ENCODE measurements around the gene MLST8. TPM values are rescaled to one million over a fixed set of nuclear protein-coding genes. Genes with fewer than 3 reads are reported as not detected.

Gene MLST8
- total and polyA plus RNA-seq, 8 donors: 16.6 to 62.8 (median 20.7) TPM

DNA sequence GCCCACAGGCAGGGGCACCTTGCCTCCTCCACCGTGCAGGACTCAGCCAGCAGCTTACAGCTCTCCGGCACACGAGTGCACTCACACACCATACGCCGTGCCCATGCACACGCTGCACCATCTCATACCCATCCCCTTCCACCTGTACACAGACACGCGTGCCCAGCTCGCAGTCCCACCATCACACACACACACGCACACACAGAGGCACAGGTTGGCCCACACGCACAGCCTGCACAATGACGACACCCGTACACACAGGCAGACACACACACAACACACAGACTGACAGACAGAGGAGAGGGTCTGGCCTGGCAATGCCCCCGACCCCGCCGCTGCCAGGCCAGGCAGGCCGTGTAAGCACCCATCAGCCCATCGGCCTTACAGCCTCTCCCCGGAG is 20.9 kb upstream of the MLST8 start:
- ATAC-seq (no peak), DNase-seq (no peak), FAIRE-seq (no peak)
- H3K36me3 ChIP-seq: no peaks in the 10 kb centered on the region
- no peaks in the 10 kb centered on the region for H3K9me3 ChIP-seq
- no peak overlapping the region for H3K27ac ChIP-seq
- TF ChIP-seq, protein P1, sequence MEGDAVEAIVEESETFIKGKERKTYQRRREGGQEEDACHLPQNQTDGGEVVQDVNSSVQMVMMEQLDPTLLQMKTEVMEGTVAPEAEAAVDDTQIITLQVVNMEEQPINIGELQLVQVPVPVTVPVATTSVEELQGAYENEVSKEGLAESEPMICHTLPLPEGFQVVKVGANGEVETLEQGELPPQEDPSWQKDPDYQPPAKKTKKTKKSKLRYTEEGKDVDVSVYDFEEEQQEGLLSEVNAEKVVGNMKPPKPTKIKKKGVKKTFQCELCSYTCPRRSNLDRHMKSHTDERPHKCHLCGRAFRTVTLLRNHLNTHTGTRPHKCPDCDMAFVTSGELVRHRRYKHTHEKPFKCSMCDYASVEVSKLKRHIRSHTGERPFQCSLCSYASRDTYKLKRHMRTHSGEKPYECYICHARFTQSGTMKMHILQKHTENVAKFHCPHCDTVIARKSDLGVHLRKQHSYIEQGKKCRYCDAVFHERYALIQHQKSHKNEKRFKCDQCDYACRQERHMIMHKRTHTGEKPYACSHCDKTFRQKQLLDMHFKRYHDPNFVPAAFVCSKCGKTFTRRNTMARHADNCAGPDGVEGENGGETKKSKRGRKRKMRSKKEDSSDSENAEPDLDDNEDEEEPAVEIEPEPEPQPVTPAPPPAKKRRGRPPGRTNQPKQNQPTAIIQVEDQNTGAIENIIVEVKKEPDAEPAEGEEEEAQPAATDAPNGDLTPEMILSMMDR (IDR thresholded peaks at IDR 0.05): no peak
- H3K4me1 ChIP-seq: no peaks in the 10 kb centered on the region
- whole genome bisulfite sequencing, 2 donors: 90 to 92% methylated on average over 19 of the region's 19 CpGs
- no peaks in the 10 kb centered on the region for H3K27me3 ChIP-seq
- intact Hi-C loops (cut with DNase I): no loop called here
- no peak overlapping the region for H3K4me3 ChIP-seq

DNA sequence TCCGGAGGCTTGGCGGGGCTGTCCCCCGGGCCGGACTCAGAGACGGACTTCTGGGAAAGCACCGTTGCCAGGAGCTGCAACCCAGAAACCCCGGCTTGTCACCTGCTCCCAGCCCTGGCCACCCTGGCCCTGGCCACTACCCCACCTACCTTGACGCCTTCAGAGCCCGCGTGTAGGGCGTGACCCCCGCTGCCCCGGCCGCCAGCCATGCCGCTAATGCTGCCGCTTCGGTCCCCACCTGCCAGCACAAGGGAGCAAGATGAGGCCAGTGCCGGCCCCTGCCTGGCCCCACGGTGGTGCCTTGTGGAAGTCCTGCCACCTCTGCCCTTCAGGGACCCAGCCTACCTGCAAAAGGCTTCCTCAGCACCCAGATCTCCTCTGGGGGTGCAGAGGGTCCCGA is 20.3 kb upstream of the MLST8 start:
- TF ChIP-seq, protein P1 (IDR thresholded peaks at IDR 0.05): no peak
- intact Hi-C loops (cut with DNase I): no loop called here
- Histone ChIP-seq H3K36me3 (no peaks in the 10 kb centered on the region), H3K27ac (no peak overlapping the region), H3K27me3 (no peaks in the 10 kb centered on the region), H3K4me3 (no peak overlapping the region), H3K4me1 (no peaks in the 10 kb centered on the region), H3K9me3 (no peaks in the 10 kb centered on the region)
- no peak for FAIRE-seq
- 81 to 84% methylated on average over 16 to 20 of the region's 20 CpGs for WGBS, 2 donors
- ATAC-seq: no peak
- no peak for DNase-seq

DNA sequence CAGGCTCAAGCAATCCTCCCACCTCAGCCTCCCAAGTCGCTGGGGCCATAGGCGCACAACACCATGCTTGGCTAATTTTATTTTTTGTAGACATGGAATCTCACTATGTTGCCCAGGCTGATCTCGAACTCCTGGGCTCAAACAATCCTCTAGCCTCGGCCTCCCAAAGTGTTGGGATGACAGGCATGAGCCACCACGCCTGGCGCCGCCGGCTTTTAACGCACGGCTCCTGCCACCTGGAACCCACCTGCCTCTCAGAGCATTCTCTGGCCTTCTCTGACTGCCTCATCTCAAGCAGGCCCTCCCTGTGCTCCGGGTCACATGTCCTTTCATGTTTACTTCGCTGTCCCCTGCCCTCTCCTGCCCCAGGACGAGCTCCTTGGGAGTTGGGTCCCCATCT is 19.2 kb upstream of the MLST8 start:
- H3K9me3 ChIP-seq: no peaks in the 10 kb centered on the region
- TF ChIP-seq, protein P1 (IDR thresholded peaks at IDR 0.05): no peak
- intact Hi-C loops (cut with DNase I): no loop called here
- H3K27me3 ChIP-seq: no peaks in the 10 kb centered on the region
- 89 to 92% methylated on average over 13 of the region's 13 CpGs for WGBS, 2 donors
- ATAC-seq (no peak), FAIRE-seq (no peak), DNase-seq (no peak)
- H3K4me1 ChIP-seq: no peaks in the 10 kb centered on the region
- H3K4me3 ChIP-seq: no peak overlapping the region
- H3K36me3 ChIP-seq: no peaks in the 10 kb centered on the region
- no peak overlapping the region for H3K27ac ChIP-seq

DNA sequence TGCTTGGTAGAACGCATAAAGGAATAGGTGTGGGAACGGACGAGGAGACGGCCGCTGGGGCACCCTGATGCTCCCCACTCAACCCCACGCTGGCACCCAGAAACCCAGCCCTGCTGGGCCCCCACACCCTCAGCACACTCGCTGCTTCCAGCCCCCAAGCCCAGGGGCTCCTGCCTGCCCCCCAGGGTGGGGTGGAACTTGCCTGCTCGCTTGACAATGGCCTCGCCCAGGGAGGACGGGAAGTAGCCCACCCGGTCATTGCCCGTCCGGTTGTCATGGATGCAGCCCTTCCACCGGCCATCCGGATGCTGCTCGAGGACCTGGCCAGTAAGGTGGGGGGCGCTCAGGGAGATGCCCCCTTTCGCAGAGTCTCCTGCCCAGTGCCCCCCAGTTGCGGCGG is 18.7 kb upstream of the MLST8 start:
- Histone ChIP-seq H3K4me1 (no peaks in the 10 kb centered on the region), H3K27me3 (no peaks in the 10 kb centered on the region), H3K36me3 (no peaks in the 10 kb centered on the region), H3K4me3 (no peak overlapping the region), H3K27ac (no peak overlapping the region), H3K9me3 (no peaks in the 10 kb centered on the region)
- 92 to 96% methylated on average over 20 of the region's 20 CpGs for WGBS, 2 donors
- DNase-seq (no peak), FAIRE-seq (no peak), ATAC-seq (no peak)
- intact Hi-C loops (cut with DNase I): no loop called here
- TF ChIP-seq, protein P1 (IDR thresholded peaks at IDR 0.05): no peak

DNA sequence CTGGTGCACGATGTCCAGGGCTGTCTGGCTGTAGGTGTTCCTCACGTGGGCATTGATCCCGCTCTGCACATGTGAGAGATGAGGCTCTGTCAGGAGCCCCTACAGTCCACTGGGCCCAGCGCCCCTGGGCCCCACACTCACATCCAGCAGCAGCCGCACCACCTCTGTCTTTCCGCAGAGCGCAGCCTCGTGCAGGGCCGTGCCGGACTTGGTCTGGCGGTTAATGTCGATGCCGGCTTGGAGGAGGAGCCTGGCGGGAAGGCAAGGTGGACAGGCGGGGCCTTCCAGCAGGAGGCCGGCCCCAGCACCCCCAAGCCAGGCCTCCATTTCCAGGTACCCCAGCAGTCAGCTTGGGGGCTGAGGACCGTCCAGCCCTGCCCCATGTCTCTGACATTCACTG is 18.0 kb upstream of the MLST8 start:
- Histone ChIP-seq H3K27ac (no peak overlapping the region), H3K4me1 (no peaks in the 10 kb centered on the region), H3K27me3 (no peaks in the 10 kb centered on the region), H3K9me3 (no peaks in the 10 kb centered on the region), H3K36me3 (no peaks in the 10 kb centered on the region), H3K4me3 (no peak overlapping the region)
- ATAC-seq (no peak), DNase-seq (no peak), FAIRE-seq (no peak)
- 79 to 83% methylated on average over 17 of the region's 17 CpGs for WGBS, 2 donors
- TF ChIP-seq, protein P1 (IDR thresholded peaks at IDR 0.05): no peak
- intact Hi-C loops (cut with DNase I): no loop called here
